Daoy (cell line): Measurements from ENCODE around the gene RGS13. TPM values are rescaled to one million over a fixed set of nuclear protein-coding genes. Genes with fewer than 3 reads are reported as not detected.

Source experiments
- DNase-seq: peaks from one replicate; pipeline ENCODE4 v3.0.0-alpha.2; 2015; ENCODE audit warnings: low read depth
- total RNA-seq: library from RNA; depleted of rRNA; stranded (reverse); fragments of >200 nt; shearing (Covaris generic); gene quantifications from 2 replicates; pipeline ENCODE4 v1.2.3, GENCODE V29; 2014

RGS13 gene
- total RNA-seq, 1 experiment from 2014 or later: not detected

DNA sequence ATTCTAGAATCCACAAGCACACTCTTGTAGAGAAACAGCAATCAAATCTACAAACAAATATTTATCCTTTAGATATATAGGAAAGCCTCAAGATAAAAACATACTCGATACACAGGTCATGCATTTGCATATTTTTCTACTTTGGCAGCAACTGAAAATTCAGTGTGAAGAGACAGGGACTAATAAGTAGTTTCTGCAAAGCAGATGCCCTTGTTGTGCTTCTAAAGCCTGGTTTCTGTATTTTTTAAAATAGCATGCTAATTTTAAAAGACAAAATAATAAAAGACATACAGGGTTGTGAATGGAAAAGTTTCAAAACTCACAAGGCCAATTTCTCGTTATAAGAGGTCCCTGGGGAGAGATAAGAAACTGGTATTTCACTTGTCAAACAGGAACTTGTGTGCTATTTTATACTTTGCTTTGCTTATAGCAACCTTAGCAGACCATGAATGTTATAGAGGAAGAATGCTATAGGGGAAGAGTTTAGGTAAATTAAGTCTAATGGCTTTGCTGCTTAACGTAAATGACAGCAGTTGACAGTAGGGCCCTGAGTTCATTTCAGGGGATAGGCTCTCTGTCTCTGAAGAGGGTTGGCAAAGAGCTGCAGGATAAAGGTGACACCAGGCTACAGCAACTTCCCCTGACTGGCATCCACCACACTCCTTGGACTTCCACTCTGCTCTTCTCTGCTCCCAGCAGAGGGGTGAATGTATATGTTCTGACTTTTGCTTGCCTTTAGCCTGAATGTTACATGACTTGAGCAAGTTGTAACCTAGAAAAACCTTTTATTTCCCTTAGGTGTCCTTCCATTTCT is 9.4 kb upstream of the RGS13 start:
- DNase-seq: no peak

DNA sequence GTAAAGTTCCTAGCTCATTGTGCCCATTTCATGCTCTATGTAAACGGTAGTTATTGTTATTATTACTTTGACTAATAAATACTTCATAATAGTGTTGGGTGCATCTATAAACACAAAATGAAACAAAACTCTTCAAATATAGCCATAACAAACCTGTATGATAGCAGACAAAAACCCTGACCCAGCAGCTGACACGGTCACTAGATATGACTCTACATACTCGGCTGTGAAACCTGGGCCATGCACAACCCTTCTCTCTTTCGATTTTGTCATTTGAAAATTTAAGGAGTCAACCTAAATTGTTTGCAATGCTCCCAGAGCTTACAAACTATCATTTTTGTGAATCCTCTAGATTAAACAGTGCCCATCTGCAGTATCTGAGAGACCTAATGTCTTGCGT is 8.0 kb upstream of the RGS13 start:
- no peak for DNase-seq

DNA sequence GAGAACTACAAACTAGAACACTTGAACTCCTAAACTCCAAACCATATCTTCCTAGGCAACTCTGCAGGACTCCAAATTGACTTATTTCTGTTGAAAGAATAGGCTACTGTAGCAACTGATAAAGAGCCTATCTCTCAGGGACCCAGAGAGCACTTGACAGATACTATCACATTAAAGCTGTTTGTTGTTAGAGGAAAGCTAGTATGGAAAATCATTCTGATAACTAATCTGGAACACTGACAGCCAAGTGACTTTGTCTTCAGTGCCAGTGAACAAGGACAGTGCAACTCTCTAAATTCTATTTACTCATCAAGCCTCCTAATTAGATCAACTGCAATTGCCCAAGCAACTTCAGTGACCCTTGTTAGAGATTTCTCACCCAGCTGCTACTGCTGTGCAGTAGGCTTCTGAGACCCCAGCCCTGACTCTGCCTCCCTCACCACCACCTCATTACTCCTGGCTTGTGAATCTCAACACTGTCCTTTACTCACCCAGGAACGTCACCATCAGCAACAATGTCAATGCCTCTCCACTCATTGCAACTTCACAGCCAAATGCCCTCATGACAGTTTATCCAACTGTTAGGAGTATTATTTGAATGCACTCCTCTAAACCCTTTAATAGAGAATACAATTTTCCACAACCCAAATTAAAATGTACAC is 7.4 kb upstream of the RGS13 start:
- DNase-seq: no peak

DNA sequence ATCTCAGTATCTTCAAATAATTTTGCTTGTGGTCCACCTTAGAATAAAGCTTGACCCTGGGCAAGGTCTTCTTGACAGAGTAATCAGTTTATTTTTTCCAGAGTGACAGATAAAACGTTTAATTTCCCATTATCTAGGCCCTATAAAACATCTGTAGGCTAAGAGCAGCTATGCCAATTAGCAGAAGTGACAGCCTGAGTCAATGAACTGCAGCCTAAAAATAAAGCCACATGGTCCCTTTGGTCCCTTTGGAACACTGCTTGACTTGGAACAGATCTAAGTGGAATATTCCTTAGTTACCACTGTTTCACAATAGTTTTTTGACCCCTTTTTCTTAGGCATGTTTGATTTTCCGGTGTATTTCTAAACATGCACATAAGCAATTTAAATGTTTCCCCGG is 6.3 kb upstream of the RGS13 start:
- no peak for DNase-seq

DNA sequence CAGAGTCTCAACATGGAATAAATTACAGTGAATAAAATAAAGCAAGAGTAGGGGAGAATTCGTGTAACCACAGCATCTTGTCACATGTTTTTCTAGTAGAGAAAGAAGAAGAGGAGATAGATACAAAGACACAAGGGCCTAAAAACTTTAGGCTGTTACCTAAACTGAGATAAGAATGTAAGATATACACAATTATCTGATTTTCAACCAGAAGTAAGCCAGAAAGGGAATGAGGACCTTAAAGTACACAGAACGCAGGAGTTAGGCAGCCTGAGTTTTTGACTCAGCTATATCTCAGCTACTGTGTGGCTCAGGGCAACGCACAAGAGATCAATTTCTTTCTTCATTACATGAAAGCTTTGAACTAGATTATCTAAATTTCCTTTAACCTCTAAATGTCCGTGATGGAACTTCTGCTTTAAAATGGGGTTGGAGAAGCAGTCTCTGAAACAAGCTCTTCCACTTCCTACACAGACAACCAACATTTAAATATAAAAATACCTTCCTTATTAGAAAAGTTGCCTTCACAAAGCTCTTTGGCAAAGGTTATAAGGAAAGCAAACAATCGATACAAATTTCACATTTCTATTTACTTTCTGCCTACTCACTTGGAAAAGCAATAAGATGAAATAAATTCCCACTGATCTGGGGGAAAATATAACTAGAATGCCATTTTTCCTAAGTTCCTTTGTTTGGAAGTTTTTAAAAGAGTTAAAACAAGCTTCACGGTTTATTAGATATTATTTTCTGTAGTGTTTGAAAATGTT is 5.2 kb upstream of the RGS13 start:
- DNase-seq: no peak

DNA sequence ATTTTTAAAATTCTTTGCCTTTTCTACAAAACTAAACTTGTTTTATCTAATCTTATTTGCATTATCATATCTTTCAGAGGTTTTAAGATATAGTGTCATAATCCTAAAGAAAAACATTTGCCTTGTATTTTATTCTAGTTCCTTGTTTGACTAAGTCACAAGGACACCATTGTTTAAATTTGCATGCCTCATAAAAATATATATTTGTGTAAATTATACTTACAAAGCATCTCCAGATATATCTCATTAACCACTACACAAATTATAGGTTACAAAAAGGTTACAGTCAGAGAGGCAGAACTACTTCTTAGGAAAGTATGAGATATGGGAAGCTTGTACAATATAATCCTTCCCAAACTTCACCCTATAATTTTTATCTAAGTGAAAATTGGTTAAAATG is 4.2 kb upstream of the RGS13 start:
- DNase-seq: no peak

DNA sequence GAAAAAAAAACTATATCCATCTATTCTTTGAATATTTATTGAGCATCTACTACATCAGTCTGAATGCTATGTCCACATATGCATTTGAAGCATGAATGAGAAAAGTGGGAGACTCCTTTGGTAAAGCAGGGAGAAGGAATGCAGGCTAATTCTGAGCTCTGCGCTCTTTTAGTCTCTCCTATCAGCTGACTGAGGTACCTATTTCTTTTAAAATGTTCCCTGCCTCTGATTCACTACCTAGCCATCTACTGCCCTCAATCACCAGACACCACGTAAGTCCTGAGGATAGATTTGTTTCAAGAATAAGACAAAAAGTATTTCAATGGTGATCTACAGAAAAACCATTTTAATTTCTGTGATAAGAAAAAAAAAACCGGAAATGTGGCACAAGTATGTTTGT is 3.8 kb upstream of the RGS13 start:
- DNase-seq: no peak

DNA sequence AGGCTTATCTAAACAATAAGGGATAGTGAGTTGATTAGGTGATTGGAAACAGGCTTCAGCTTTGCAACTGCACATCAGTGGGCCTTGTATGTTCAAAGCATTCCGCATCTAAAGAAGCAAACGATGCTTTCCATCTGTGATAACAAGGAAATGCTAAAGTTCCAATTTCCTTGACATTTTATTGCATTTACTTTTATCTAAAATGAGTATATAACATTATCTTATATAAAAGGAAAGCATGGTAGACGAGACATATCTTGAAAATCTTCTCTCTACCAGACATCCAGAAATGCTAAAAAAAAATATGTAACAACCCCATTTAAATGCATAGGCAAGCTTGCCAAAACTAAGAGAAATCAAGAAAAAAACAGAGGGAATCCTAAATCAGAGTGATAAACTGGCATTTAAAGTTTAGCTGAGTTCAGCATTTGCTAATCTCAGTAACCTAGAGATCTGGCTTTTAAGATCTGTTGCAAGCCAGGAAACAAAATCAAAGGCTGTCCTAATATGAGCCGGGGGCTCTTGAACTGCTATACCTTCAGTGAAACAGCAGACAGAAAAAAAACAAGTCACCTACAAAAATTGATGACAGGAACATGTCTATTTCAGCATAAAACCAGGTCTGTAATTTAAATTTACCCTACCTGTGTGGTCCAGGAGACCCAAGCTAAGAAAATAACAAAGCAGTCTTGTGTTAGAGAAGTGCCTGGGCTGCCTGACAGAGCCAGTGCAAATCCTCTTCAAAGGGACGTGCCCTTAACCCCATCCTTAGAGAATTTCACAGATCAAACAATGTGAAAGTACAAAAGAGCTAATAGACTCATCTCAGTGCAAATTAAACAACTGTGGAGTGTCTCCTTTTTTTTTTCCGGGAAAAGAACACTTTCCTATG is 3.1 kb upstream of the RGS13 start:
- no peak for DNase-seq

DNA sequence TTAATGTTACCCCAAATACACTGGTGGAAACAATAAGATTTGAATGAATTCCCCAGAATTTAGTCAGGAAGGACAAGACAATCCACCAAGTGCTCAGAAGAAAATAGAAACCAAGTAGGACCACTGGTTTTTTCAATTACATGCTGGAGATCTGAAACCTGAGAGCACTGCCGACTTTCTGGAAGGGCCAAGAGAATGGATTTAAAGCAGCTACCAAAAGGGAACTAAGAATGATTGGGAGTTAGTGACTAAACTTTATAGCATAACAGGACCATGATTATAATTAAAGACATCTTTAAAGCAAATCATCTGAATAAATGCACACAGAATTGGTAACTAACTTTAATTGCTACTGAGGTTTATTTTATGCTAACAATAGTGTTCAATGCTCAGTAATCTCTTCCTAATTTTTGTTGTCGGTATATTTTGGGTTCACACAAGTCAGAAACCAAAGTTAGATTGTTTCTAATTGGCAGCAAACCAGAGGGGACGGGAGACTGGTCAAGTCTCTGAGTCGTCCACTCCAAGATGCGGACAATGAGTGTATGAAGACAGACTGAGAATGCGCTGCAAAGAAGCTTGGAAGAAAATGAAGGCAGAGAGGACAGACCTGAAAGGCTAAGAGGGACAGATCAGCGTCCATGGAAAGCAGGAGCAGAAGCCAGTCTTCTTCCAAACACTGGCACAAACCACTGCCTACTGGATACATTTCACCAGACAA is 2.3 kb upstream of the RGS13 start:
- no peak for DNase-seq

DNA sequence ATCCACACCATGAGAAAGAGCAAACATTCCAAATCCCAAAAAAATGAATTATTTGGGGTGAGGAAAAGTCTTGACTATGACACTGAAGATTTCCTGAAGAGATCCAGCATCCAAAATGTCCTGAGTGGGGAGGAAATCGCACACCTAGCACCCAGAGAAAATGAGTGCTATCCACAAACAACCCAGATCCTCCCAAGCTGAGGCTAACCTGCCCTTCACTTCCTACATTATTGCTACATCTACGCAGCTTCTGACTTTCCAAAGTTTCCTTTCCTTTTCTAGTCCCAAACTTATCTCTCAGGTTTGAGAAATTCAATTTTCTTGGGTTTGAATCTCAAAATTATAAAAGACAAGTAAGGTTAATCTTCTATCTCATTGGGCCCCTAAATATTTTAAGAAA is 906 bp upstream of the RGS13 start:
- DNase-seq: no peak

DNA sequence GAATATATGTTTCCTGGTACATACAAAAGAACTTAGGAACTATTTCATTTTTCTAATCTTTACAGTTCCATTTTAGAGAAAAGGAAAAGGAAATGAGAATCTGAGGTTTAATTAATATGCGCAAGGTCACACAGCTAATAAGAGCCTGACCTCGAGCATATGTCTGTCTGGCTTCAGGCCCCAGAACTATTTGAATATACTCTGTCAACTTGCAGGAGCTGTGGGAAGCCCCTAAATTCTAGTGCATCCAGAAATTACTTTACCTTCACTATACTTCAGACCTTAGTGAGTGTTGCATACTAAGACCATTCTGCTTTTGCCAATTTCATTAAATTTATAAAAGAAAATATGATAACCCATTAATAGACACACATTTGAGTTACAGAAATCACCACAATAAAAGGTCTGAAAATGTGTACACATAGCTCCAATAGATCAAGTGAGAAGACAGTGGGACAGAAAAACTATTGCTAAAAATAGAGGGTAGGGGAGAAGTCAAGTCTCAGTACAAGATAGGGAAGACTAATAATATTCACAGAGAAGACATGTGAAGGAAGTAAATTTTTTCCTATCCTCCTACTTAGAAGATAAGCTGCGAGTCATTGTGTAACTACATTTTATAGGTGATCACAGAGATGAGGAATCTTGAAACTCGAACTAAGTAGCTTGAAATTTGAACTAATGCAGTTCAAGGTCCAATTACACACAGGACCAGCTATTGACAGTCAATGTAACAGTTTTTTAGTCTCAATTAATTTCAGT is 3.8 kb downstream of the RGS13 start:
- peak; percentile 5 for DNase-seq

DNA sequence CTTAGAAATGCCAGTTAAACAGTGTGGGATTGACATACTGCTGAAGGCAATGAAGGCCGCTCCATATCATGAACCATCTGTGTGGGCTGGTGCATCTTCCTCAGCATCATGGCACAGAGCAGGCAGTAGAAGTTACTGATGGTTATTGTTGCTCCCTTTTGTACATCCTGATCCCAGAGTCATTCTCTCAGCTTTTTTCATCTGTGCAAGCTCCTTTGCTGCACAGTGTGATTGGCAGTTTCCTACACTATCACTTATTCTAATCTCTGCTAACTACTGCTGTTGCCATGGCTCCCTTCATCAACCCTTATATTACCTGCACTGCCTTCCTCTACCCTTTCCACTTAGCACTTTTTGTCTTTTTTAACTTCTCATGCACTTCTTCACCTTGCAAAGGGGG is 16.2 kb downstream of the RGS13 start:
- no peak for DNase-seq

DNA sequence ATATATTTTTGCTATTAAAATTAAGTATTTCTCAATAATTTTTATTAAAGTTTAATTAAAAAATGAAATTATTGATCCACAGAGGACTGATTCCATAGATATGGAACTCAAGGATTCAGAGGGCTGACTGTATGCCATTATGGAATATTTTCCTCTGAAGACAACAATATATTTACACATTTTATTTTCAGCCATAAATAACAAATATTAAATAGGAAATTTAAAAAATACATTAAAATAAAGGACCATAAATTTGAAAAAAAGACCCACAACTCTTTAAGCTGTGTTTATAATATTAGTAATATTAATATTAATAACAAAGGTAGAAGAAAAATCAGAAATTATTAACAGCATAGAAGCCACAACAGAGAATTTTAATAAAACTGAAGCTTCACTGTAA is 18.2 kb downstream of the RGS13 start:
- no peak for DNase-seq

DNA sequence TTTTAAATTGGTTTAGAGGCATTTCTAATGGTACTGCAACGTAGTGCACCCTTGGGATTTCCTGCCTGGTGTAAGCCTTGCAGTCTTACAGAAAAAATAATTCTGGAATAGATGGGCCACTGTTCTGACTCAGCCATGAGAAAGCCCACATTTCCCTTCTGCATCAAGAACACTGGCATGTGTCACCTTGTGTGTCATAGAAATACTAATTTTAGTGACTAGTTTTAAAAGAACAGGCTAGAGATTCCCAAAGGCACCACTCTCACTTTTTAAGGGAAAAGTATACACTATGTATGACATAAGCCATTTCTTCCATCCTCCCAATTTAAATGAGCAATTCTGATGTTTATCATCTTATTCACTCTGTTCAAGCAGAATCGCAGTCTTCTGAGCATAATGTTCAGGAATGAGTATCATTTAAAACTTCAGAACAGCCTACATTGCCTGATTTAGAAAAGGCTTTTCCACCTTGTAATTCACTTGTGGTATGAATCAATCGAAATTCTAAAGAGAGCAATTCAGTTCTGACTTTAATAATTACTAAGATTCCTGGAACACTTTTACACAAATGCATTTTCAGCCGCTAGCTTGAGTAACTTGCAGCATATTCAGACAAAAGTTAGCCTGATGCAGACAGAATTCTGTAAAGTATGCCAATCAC is 18.8 kb downstream of the RGS13 start:
- peak; percentile 70 for DNase-seq

DNA sequence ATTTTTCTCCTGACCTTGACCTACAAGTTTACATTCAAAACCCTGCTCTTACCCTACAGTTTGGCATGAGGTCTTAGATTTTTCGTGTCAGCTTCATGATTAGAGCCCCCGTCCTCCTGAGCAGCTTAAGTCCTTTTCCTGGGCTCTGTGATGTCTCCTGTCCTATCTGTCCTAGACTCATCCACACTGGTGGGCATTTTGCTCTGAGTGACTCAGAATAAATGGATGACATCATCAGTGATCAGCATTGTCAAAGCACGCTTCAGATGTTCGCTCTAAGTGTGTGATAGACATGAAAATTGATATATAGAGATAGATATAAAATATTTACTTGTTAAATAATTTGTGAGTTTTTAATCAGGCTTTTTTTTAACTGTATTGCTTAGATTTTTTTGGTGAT is 21.8 kb downstream of the RGS13 start:
- peak; percentile 8 for DNase-seq

DNA sequence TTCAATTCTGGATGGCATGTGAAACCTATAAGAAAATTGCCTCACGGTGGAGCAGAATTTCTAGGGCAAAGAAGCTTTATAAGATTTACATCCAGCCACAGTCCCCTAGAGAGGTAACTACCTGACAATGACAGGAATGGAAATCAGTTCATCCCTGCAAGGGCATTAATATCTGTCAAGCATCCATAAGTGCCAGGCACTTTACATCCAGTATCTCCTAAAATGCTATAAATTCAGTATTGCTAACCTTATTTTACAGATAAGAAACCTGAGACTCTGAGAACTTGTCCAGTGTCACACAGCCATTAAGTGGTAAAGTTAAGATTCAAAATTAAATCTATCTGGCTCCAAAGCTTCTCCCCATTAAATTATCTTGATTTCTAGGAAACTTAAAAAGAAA is 22.3 kb downstream of the RGS13 start:
- no peak for DNase-seq

DNA sequence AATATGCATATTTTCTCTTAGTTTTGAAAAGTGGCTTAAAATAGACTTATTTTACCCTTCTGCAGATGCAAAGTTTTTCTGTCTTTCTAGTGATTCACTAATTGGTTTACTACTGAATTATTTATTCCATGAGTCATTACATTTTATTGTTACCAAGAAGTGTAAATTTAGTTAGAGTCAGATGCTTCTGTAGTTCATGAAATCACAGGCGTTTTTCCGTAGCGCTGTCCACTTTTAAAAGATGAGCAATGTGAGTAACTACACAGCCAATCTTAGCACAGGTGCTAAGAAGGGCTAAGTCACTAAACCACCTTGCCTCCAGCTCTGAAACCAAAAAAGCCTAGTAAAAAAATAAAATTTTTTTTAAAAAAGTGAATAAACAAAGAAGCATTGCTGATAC is 24.7 kb downstream of the RGS13 start:
- DNase-seq: no peak

DNA sequence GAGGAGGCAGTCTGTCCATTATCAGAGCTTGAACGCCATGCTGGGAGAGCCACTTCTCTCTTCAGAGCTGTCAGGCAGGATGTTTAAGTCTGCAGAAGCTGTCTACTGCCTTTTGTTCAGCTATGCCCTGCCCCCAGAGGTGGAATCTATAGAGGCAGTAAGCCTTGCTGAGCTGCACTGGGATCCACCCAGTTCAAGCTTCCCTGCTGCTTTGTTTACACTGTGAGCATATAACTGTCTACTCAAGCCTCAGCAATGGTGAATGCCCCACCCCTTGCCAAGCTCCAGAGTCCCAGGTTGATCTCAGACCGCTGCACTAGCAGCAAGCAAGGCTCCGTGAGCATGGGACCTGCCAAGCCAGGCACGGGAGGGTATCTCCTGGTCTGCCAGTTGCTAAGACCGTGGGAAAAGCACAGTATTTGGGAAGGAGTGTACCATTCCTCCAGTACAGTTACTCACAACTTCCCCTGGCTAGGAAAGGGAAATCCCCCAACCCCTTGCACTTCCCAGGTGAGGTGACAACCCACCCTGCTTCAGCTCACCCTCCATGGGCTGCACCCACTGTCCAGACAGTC is 32.5 kb downstream of the RGS13 start:
- DNase-seq: peak; percentile 21

DNA sequence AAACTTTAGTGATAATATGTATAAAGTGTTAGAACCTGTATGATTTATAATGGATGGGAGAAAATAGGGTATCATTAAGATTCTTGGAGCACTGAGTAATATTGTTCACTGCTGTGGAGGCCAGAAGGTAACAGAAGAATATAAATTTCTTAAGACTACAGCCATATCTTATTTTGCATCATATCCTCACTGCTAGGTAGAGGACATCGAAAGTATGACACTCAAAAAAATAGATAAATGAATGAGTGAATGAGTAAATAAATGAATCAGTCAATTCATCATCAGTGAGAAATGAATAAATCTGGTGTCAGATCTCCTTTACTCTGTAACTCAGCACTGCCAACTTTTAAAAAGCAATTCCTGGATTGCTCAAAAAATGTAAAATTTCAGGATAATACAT is 33.2 kb downstream of the RGS13 start:
- no peak for DNase-seq
